Measurements from ENCODE around the gene UCK2.

Gene UCK2

GRCh38 chr1:165882168-165882837 lies 54.9 kb downstream of the UCK2 start:
- no peak overlapping the region for H3K4me3 ChIP-seq (ENCODE audit: low read depth, low read length)
- in situ Hi-C loops (cut with HindIII; ENCODE audit: low sequenced_read_pairs): no loop called here
- DNase-seq (ENCODE audit: low read depth, low spot score): no peak
- TF ChIP-seq CTCF (IDR thresholded peaks at IDR 0.05; ENCODE audit: low read depth, low read length): no peak

DNA sequence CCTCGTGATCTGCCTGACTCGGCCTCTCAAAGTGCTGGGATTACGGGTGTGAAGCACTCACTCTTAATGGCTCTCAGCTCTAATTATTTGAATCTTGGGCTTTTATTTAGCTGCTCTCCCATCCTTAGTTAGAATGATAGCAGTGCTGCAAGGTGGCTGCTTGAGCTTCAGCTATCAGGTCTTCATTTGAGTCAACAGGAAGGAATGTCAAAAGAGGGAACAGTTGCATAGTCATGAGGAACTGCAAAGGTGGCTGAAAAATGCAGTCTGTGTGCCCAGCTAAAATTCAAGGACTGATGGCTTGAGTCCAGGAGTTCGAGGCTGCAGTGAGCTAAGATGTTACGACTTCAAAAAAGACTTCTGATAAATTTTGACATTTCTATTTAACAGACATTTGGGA lies 55.6 kb downstream of the UCK2 start:
- TF ChIP-seq CTCF (IDR thresholded peaks at IDR 0.05; ENCODE audit: low read depth, low read length): no peak
- DNase-seq (ENCODE audit: low read depth, low spot score): no peak

GRCh38 chr1:165884009-165884689 lies 56.7 kb downstream of the UCK2 start:
- no peak overlapping the region for H3K4me3 ChIP-seq (ENCODE audit: low read depth, low read length)
- in situ Hi-C loops (cut with HindIII; ENCODE audit: low sequenced_read_pairs): no loop called here
- TF ChIP-seq CTCF (IDR thresholded peaks at IDR 0.05; ENCODE audit: low read depth, low read length): no peak
- DNase-seq (ENCODE audit: low read depth, low spot score): peak; percentile 19

More for the DNA sequence above, 55.6 kb downstream of the UCK2 start:
- no peak overlapping the region for H3K4me3 ChIP-seq (ENCODE audit: low read depth, low read length)
- in situ Hi-C loops (cut with HindIII; ENCODE audit: low sequenced_read_pairs): no loop called here

DNA sequence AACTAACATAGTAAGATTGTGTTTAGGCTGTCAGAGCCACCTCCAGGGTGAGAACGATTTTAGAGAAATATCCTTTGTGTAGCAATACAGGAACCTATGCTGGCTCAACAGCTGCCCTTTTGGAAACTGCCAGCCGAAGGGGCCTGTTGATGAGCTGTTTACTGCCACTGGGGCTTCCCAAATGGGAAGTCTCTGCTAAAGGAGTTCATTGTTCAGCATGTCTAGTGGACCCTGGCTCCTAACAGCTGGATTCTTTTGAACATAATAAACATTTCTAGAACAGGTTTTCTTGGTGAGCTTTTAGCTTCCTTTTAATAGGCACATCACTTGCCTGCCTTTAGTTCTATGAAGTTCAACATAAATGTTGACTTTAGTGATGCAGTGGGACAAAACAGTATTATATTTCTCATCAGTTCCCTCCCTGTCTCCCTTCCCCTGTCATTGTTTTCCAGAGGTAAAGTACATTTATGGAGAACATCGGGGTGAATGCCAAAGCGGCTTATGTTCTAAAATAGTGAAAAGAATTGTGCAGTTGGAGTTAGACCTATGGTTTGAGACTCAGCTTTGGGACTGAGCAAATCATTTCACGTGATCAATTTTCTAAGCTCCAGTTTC lies 57.4 kb downstream of the UCK2 start:
- DNase-seq (ENCODE audit: low read depth, low spot score): peak; percentile 5
- TF ChIP-seq CTCF (IDR thresholded peaks at IDR 0.05; ENCODE audit: low read depth, low read length): no peak
- in situ Hi-C loops (cut with HindIII; ENCODE audit: low sequenced_read_pairs): no loop called here

GRCh38 chr1:165885305-165885694 lies 57.9 kb downstream of the UCK2 start:
- DNase-seq (ENCODE audit: low read depth, low spot score): no peak
- in situ Hi-C loops (cut with HindIII; ENCODE audit: low sequenced_read_pairs): no loop called here
- H3K4me3 ChIP-seq (ENCODE audit: low read depth, low read length): no peak overlapping the region
- no peak for TF ChIP-seq CTCF (IDR thresholded peaks at IDR 0.05; ENCODE audit: low read depth, low read length)

More for the DNA sequence above, 57.4 kb downstream of the UCK2 start:
- H3K4me3 ChIP-seq (ENCODE audit: low read depth, low read length): no peak overlapping the region

DNA sequence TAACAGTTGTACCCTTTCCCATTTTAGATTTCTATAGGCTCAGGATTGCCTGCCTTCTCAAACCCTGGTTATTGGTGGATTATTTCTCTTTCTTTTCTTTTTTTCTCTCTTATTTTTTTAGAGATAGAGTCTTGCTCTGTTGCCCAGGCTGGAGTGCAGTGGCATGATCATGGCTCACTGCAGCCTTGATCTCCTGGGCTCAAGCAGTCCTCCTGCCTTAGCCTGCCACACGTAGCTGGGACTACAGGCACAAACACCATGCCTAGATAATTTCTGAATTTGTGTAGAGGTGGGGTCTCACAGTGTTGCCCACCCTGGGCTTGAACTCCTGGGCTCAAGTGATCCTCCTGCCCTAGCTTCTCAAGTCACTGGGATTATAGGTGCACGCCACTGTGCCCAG lies 58.8 kb downstream of the UCK2 start:
- in situ Hi-C loops (cut with HindIII; ENCODE audit: low sequenced_read_pairs): no loop called here
- H3K4me3 ChIP-seq (ENCODE audit: low read depth, low read length): no peak overlapping the region
- no peak for TF ChIP-seq CTCF (IDR thresholded peaks at IDR 0.05; ENCODE audit: low read depth, low read length)
- no peak for DNase-seq (ENCODE audit: low read depth, low spot score)

All from astrocyte of the spinal cord (primary cell).